GM23338 (cell line): ENCODE results near the gene WASF2.

Source experiments
- EZH2 ChIP-seq: fragments of 200-600 bp; sonication (generic); IDR thresholded peaks from one replicate; pipeline ENCODE4 v1.8.0; 2017; ENCODE audit warnings: antibody characterized with exemption, mild to moderate bottlenecking, low read depth; ENCODE audit not compliant: unreplicated experiment
- NANOG ChIP-seq: IDR thresholded peaks from 2 replicates; pipeline ENCODE4 v1.6.1; 2016; ENCODE audit warnings: antibody characterized with exemption, borderline replicate concordance
- POLR2AphosphoS5 ChIP-seq: IDR thresholded peaks from 2 replicates; pipeline ENCODE4 v1.6.1; 2016; ENCODE audit warnings: antibody characterized with exemption, low read depth
- REST ChIP-seq: IDR thresholded peaks from one replicate; pipeline ENCODE4 v1.6.1; 2018; ENCODE audit warnings: antibody characterized with exemption; ENCODE audit not compliant: unreplicated experiment
- TF ChIP-seq, protein P1 (sequence below), 2 experiments: fragments of 200-600 bp in 1 of 2; sonication (generic) in 1 of 2; conservative IDR thresholded peaks; 2 replicates each; pipeline versions ENCODE4 v1.5.1 to v1.6.1; 2016 to 2017; ENCODE audit warnings: antibody characterized with exemption in 2 of 2, low read depth in 2 of 2, mild to moderate bottlenecking in 2 of 2, moderate library complexity in 1 of 2

GRCh38 chr1:27412502-27412901, 77.5 kb downstream of the WASF2 start:
- TF ChIP-seq, protein P1, sequence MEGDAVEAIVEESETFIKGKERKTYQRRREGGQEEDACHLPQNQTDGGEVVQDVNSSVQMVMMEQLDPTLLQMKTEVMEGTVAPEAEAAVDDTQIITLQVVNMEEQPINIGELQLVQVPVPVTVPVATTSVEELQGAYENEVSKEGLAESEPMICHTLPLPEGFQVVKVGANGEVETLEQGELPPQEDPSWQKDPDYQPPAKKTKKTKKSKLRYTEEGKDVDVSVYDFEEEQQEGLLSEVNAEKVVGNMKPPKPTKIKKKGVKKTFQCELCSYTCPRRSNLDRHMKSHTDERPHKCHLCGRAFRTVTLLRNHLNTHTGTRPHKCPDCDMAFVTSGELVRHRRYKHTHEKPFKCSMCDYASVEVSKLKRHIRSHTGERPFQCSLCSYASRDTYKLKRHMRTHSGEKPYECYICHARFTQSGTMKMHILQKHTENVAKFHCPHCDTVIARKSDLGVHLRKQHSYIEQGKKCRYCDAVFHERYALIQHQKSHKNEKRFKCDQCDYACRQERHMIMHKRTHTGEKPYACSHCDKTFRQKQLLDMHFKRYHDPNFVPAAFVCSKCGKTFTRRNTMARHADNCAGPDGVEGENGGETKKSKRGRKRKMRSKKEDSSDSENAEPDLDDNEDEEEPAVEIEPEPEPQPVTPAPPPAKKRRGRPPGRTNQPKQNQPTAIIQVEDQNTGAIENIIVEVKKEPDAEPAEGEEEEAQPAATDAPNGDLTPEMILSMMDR (conservative IDR thresholded peaks at IDR 0.05; ENCODE audit: low read depth in 2 of 2) = no peak
- TF ChIP-seq NANOG (no peak), POLR2AphosphoS5 (no peak), EZH2 (no peak), REST (no peak)
